Measurements from ENCODE around the gene ATAD3B.
"Not testable (repeated sequence)": the region's sequence is repeated elsewhere in the genome, so short reads cannot be mapped to it uniquely, and the experiment has no call there.

ATAD3B gene

GRCh38 chr1:1510912-1511532 lies 39.5 kb downstream of the ATAD3B start:
- no peak for DNase-seq (ENCODE audit: low read depth)

- DNase-seq (ENCODE audit: low read depth) = peak; percentile 85
Measured at GRCh38 chr1:1511533-1512285, 40.1 kb downstream of the ATAD3B start, which contains the start of gene ATAD3A. Gene ATAD3A (plus strand): TSS chr1:1512162. CDS start chr1:1512269, 107 bp downstream.

GRCh38 chr1:1512425-1512824 lies 40.9 kb downstream of the ATAD3B start:
- not testable (repeated sequence) for DNase-seq (ENCODE audit: low read depth)

GRCh38 chr1:1513675-1514074 lies 42.1 kb downstream of the ATAD3B start:
- DNase-seq (ENCODE audit: low read depth) = not testable (repeated sequence)

GRCh38 chr1:1514376-1514775 lies 42.8 kb downstream of the ATAD3B start:
- DNase-seq (ENCODE audit: low read depth) = not testable (repeated sequence)

GRCh38 chr1:1516923-1517322 lies 45.4 kb downstream of the ATAD3B start:
- not testable (repeated sequence) for DNase-seq (ENCODE audit: low read depth)

- DNase-seq (ENCODE audit: low read depth) = no peak
Measured at GRCh38 chr1:1517973-1518620, 46.5 kb downstream of the ATAD3B start.

- not testable (repeated sequence) for DNase-seq (ENCODE audit: low read depth)
Measured at GRCh38 chr1:1518621-1519007, 47.0 kb downstream of the ATAD3B start.

GRCh38 chr1:1519805-1520505 lies 48.4 kb downstream of the ATAD3B start:
- not testable (repeated sequence) for DNase-seq (ENCODE audit: low read depth)

GRCh38 chr1:1521331-1521730 lies 49.8 kb downstream of the ATAD3B start:
- no peak for DNase-seq (ENCODE audit: low read depth)

- not testable (repeated sequence) for DNase-seq (ENCODE audit: low read depth)
Measured at GRCh38 chr1:1522536-1522935, 51.0 kb downstream of the ATAD3B start.

GRCh38 chr1:1523226-1523625 lies 51.7 kb downstream of the ATAD3B start:
- not testable (repeated sequence) for DNase-seq (ENCODE audit: low read depth)

- not testable (repeated sequence) for DNase-seq (ENCODE audit: low read depth)
Measured at GRCh38 chr1:1523651-1524050, 52.1 kb downstream of the ATAD3B start.

GRCh38 chr1:1524750-1525383 lies 53.3 kb downstream of the ATAD3B start:
- not testable (repeated sequence) for DNase-seq (ENCODE audit: low read depth)

GRCh38 chr1:1526476-1526875 lies 54.9 kb downstream of the ATAD3B start:
- not testable (repeated sequence) for DNase-seq (ENCODE audit: low read depth)

GRCh38 chr1:1527092-1527816 lies 55.7 kb downstream of the ATAD3B start:
- no peak for DNase-seq (ENCODE audit: low read depth)

GRCh38 chr1:1528301-1529267 lies 57.0 kb downstream of the ATAD3B start:
- no peak for DNase-seq (ENCODE audit: low read depth)

- DNase-seq (ENCODE audit: low read depth) = no peak
Measured at GRCh38 chr1:1529321-1529720, 57.8 kb downstream of the ATAD3B start.

- no peak for DNase-seq (ENCODE audit: low read depth)
Measured at GRCh38 chr1:1529936-1530335, 58.4 kb downstream of the ATAD3B start.

- no peak for DNase-seq (ENCODE audit: low read depth)
Measured at GRCh38 chr1:1531947-1532346, 60.4 kb downstream of the ATAD3B start.
